Liver (tissue), 9 donors: Measurements from ENCODE around the gene TSPAN32. TPM values are rescaled to one million over a fixed set of nuclear protein-coding genes. Genes with fewer than 3 reads are reported as not detected.

Source experiments
- DNase-seq: peaks from one replicate; pipeline ENCODE4 v3.0.0-alpha.2; 2017; ENCODE audit warnings: low spot score
- H3K27ac ChIP-seq, 2 donors: one replicate each; pipeline ENCODE4 v1.7.0; 2013; ENCODE audit warnings: inconsistent platforms in 2 of 2, low read length in 2 of 2, control low read depth in 1 of 2, low read depth in 1 of 2, mild to moderate bottlenecking in 1 of 2
- H3K27me3 ChIP-seq, 4 donors: one replicate each; pipeline versions ENCODE4 v1.6.1 to v1.7.0; 2013; ENCODE audit warnings: low read length in 3 of 4, inconsistent platforms in 1 of 4, mild to moderate bottlenecking in 1 of 4, moderate library complexity in 1 of 4; ENCODE audit not compliant: control insufficient read depth in 4 of 4, insufficient read depth in 4 of 4
- H3K36me3 ChIP-seq, 4 donors: one replicate each; pipeline versions ENCODE4 v1.6.1 to v1.7.0; 2013; ENCODE audit warnings: low read length in 3 of 4, mild to moderate bottlenecking in 3 of 4, low read depth in 1 of 4, moderate library complexity in 1 of 4; ENCODE audit not compliant: control insufficient read depth in 4 of 4, insufficient read depth in 3 of 4
- H3K4me1 ChIP-seq, 4 donors: one replicate each; pipeline versions ENCODE4 v1.6.1 to v1.7.0; 2013; ENCODE audit warnings: low read length in 3 of 4, mild to moderate bottlenecking in 3 of 4, moderate library complexity in 1 of 4; ENCODE audit not compliant: control insufficient read depth in 4 of 4, insufficient read depth in 4 of 4
- H3K4me3 ChIP-seq, 3 donors: one replicate each; pipeline versions ENCODE4 v1.6.1 to v1.7.0; 2013; ENCODE audit warnings: low read length in 3 of 3, control low read depth in 1 of 3, low read depth in 1 of 3, mild to moderate bottlenecking in 1 of 3
- H3K9ac ChIP-seq, 2 donors: one replicate each; pipeline ENCODE4 v1.7.0; 2013; ENCODE audit warnings: low read length in 2 of 2, mild to moderate bottlenecking in 2 of 2, moderate library complexity in 2 of 2, control low read depth in 1 of 2, low read depth in 1 of 2
- H3K9me3 ChIP-seq, 4 donors: one replicate each; pipeline versions ENCODE4 v1.6.1 to v1.7.0; 2013; ENCODE audit warnings: low read length in 3 of 4; ENCODE audit not compliant: control insufficient read depth in 4 of 4
- EGR1 ChIP-seq, 2 donors: IDR thresholded peaks; 2 replicates each; pipeline ENCODE4 v1.6.1; 2016 to 2018; ENCODE audit warnings: antibody characterized with exemption in 2 of 2, low read depth in 2 of 2
- FOXA1 ChIP-seq: IDR thresholded peaks from 2 replicates; pipeline ENCODE4 v1.6.1; 2016; ENCODE audit warnings: antibody characterized with exemption
- FOXA2 ChIP-seq: IDR thresholded peaks from 2 replicates; pipeline ENCODE4 v1.6.1; 2016; ENCODE audit warnings: antibody characterized with exemption
- GABPA ChIP-seq, 2 donors: IDR thresholded peaks in 1 of 2; conservative IDR thresholded peaks in 1 of 2; 2 replicates each; pipeline ENCODE4 v1.6.1; 2016; ENCODE audit warnings: antibody characterized with exemption in 2 of 2, mild to moderate bottlenecking in 1 of 2, moderate library complexity in 1 of 2
- HNF4A ChIP-seq, 2 donors: conservative IDR thresholded peaks; 2 replicates each; pipeline ENCODE4 v1.6.1; 2016; ENCODE audit warnings: antibody characterized with exemption in 2 of 2, mild to moderate bottlenecking in 2 of 2
- HNF4G ChIP-seq: IDR thresholded peaks from 2 replicates; pipeline ENCODE4 v1.6.1; 2016; ENCODE audit warnings: antibody characterized with exemption
- JUND ChIP-seq, 2 donors: IDR thresholded peaks; 2 replicates each; pipeline ENCODE4 v1.6.1; 2016; ENCODE audit warnings: antibody characterized with exemption in 2 of 2
- NR2F2 ChIP-seq: IDR thresholded peaks from 2 replicates; pipeline ENCODE4 v1.6.1; 2016; ENCODE audit warnings: antibody characterized with exemption
- RAD21 ChIP-seq, 2 donors: IDR thresholded peaks; 2 replicates each; pipeline ENCODE4 v1.6.1; 2016; ENCODE audit warnings: antibody characterized with exemption in 2 of 2, mild to moderate bottlenecking in 2 of 2
- REST ChIP-seq: IDR thresholded peaks from 2 replicates; pipeline ENCODE4 v1.6.1; 2016; ENCODE audit warnings: antibody characterized with exemption, mild to moderate bottlenecking
- RXRA ChIP-seq, 2 donors: IDR thresholded peaks; 2 replicates each; pipeline ENCODE4 v1.6.1; 2017 to 2018; ENCODE audit warnings: antibody characterized with exemption in 2 of 2, mild to moderate bottlenecking in 1 of 2
- SP1 ChIP-seq: IDR thresholded peaks from 2 replicates; pipeline ENCODE4 v1.6.1; 2018; ENCODE audit warnings: antibody characterized with exemption, mild to moderate bottlenecking
- TAF1 ChIP-seq: conservative IDR thresholded peaks from 2 replicates; pipeline ENCODE4 v1.6.1; 2016; ENCODE audit warnings: antibody characterized with exemption, mild to moderate bottlenecking
- YY1 ChIP-seq: IDR thresholded peaks from 2 replicates; pipeline ENCODE4 v1.6.1; 2016; ENCODE audit warnings: antibody characterized with exemption, mild to moderate bottlenecking
- ZBTB33 ChIP-seq: IDR thresholded peaks from 2 replicates; pipeline ENCODE4 v1.6.1; 2016; ENCODE audit warnings: antibody characterized with exemption
- WGBS: extraction: QIAGEN DNeasy Blood & Tissue Kit; methylation state at CpG from one replicate; pipeline ENCODE4 v1.1.7; 2013; 5-methylcytosine and 5-hydroxymethylcytosine counted together
- polyA plus RNA-seq, 2 donors: library from polyadenylated mRNA; stranded (reverse) in 1 of 2; unstranded in 1 of 2; fragments of 200-250 nt in 1 of 2; fragments of >200 nt in 1 of 2; fragmentation: Nextera tagmentation in 1 of 2; extraction: Ambion mirVana in 1 of 2; gene quantifications; one replicate each; pipeline versions ENCODE4 v1.2.1 to v1.2.3, GENCODE V29; 2013 to 2015
- total RNA-seq, 2 donors: library from RNA; depleted of rRNA; stranded (reverse); fragments of >200 nt; gene quantifications; one replicate each; pipeline ENCODE4 v1.2.3, GENCODE V29; 2014
- TF ChIP-seq, protein P1 (sequence below): fragments of 150-350 bp; IDR thresholded peaks from 2 replicates; pipeline ENCODE4 v1.5.1; 2017; ENCODE audit warnings: improper control_type of control experiment, low read depth, low read length; ENCODE audit not compliant: missing input control
- TF ChIP-seq, protein P2 (sequence below): IDR thresholded peaks from 2 replicates; pipeline ENCODE4 v1.6.1; 2016; ENCODE audit warnings: antibody characterized with exemption
- donor health status: healthy.
- donor health status: healthy.
- donor health status: healthy.
- donor health status: healthy.
- donor health status: healthy.

TSPAN32 gene
- total RNA-seq (10 to 100 TPM in 1 of 2 donors, under 1 TPM in 1; 0.25 to 71.4 TPM), polyA plus RNA-seq (under 1 TPM; 0.32 to 0.57 TPM)

- peak; percentile 72 for DNase-seq
- Histone ChIP-seq H3K9ac (no peak within 1 kb of the TSS), H3K9me3 (no peaks in the 10 kb centered on the region), H3K4me1 (peaks cover 6 to 33% (median 23%) of the 10 kb centered on the region in 4 donors), H3K27me3 (no peaks in the 10 kb centered on the region), H3K36me3 (no peaks in the 10 kb centered on the region), H3K4me3 (peak within 1 kb of the TSS in 1 of 3 donors; percentile 3), H3K27ac (peak within 1 kb of the TSS; percentile 42 to 62)
- TF ChIP-seq, protein P1, sequence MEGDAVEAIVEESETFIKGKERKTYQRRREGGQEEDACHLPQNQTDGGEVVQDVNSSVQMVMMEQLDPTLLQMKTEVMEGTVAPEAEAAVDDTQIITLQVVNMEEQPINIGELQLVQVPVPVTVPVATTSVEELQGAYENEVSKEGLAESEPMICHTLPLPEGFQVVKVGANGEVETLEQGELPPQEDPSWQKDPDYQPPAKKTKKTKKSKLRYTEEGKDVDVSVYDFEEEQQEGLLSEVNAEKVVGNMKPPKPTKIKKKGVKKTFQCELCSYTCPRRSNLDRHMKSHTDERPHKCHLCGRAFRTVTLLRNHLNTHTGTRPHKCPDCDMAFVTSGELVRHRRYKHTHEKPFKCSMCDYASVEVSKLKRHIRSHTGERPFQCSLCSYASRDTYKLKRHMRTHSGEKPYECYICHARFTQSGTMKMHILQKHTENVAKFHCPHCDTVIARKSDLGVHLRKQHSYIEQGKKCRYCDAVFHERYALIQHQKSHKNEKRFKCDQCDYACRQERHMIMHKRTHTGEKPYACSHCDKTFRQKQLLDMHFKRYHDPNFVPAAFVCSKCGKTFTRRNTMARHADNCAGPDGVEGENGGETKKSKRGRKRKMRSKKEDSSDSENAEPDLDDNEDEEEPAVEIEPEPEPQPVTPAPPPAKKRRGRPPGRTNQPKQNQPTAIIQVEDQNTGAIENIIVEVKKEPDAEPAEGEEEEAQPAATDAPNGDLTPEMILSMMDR: no peak
- TF ChIP-seq RXRA (IDR thresholded peaks at IDR 0.05) (no peak), FOXA1 (no peak), FOXA2 (no peak), RAD21 (IDR thresholded peaks at IDR 0.05) (no peak), ZBTB33 (no peak), SP1 (no peak), REST (no peak), YY1 (no peak), JUND (IDR thresholded peaks at IDR 0.05) (no peak), TAF1 (no peak), HNF4G (no peak), NR2F2 (no peak), EGR1 (IDR thresholded peaks at IDR 0.05; ENCODE audit: low read depth in 2 of 2) (no peak), HNF4A (conservative IDR thresholded peaks at IDR 0.05) (no peak), GABPA (IDR thresholded peaks at IDR 0.05 in 1 of 2, conservative IDR thresholded peaks at IDR 0.05 in 1 of 2) (no peak)
- TF ChIP-seq, protein P2, sequence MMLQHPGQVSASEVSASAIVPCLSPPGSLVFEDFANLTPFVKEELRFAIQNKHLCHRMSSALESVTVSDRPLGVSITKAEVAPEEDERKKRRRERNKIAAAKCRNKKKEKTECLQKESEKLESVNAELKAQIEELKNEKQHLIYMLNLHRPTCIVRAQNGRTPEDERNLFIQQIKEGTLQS: no peak
- 63% methylated on average over 16 of the region's 16 CpGs for WGBS
Measured at GRCh38 chr11:2301631-2302305, at the start of gene TSPAN32, which contains the start of gene C11orf21. Gene TSPAN32 (plus strand): TSS chr11:2302013. CDS start chr11:2302150, 137 bp downstream. Gene C11orf21 (minus strand): TSS chr11:2301918. CDS start chr11:2301808, 110 bp downstream.
